ENCODE measurements around the gene RFPL4A.
"Not testable (repeated sequence)": the region's sequence is repeated elsewhere in the genome, so short reads cannot be mapped to it uniquely, and the experiment has no call there.

RFPL4A gene

DNA sequence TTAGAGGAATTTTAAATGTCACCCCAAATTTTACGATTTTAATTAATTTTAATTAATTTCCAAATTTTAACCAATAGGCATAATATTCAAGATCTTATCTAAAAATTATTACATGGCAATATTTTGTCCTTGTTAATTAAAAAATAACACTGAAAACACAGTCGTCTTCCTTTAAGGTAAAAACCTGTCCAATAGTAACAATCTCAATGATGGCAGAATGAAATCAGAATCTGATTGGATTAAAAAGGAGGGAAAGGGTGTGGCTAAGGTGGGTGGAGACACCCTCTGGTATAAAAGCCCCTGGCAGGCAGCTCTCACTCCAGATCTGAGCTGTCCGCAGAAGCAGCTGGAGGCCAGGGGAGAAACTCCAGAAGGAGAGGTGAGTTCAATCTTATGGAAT lies at the start of gene RFPL4A:
Gene RFPL4A (plus strand): TSS at position 301 of the 400 bp plus-strand sequence. CDS start 2,704 bp downstream, outside the sequence.
- DNase-seq (ENCODE audit: low spot score); in situ Hi-C loops (cut with MboI; ENCODE audit: low pct_unique_long_range_greater_than_20kb, low sequenced_read_pairs, unreplicated experiment): not testable (repeated sequence)

DNA sequence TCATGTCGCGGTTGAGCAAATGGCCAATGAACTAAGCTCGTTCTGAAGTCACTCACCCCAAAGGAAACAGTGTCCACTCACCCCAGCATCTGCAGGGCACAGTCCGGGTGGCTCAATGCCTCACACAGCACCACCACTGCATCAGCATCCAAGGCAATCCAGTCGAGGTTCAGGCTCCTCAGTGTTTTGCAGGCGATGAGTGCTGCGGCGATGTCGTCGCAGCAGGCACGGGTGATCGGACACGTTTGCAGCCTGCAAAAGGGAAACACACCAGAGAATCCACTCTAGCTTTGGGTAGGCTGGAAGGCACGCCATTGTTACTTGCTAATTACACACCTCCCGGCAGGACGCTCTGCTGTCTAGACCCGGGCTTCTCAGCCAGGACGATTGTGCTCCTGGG lies 47.2 kb upstream of the RFPL4A start:
- TF ChIP-seq, protein P1, sequence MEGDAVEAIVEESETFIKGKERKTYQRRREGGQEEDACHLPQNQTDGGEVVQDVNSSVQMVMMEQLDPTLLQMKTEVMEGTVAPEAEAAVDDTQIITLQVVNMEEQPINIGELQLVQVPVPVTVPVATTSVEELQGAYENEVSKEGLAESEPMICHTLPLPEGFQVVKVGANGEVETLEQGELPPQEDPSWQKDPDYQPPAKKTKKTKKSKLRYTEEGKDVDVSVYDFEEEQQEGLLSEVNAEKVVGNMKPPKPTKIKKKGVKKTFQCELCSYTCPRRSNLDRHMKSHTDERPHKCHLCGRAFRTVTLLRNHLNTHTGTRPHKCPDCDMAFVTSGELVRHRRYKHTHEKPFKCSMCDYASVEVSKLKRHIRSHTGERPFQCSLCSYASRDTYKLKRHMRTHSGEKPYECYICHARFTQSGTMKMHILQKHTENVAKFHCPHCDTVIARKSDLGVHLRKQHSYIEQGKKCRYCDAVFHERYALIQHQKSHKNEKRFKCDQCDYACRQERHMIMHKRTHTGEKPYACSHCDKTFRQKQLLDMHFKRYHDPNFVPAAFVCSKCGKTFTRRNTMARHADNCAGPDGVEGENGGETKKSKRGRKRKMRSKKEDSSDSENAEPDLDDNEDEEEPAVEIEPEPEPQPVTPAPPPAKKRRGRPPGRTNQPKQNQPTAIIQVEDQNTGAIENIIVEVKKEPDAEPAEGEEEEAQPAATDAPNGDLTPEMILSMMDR (IDR thresholded peaks at IDR 0.05; ENCODE audit: extremely low read depth, insufficient read depth, missing control alignments) = no peak
- no peak for DNase-seq (ENCODE audit: low spot score)
- in situ Hi-C loops (cut with MboI; ENCODE audit: low pct_unique_long_range_greater_than_20kb, low sequenced_read_pairs, unreplicated experiment) = no loop called here

DNA sequence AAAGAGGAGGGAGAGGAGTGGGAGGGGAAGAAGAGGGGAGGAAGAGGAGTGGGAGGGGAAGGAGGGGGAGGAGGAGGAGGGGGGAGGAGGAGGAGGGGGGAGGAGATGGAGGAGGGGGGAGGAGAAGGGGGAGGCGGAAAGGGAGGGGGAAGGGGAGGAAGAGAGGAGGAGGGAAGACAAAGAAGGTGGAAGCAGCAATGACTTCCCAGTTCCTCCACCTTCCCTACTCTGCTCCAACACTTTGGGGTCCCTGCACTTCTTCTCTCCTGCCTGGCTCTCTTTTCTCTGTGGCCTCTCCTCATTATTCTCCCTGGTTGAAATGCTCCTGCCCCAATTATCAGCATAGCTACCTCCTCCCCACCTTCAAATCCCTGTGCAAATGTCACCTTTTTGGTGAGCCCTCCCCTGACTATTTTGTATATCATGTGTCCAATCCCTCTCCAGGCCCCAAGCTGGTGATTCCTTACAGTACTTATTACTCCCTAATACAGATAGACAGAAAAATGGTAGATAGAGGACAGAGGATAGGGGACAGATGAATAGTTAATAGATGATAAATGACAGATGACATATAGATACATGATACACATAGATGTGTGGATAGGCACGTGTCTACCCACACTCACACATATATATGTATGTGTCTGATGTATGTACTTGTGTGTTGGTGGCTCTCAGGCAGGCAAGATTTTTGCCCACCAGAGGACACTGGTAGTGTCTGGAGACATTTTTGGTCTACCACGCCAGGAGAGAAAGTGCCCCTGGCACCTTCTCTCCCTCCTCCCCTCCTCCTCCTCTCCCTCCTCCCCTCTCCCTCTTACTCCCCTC lies 45.9 kb upstream of the RFPL4A start:
- DNase-seq (ENCODE audit: low spot score) = no peak
- TF ChIP-seq, protein P1 (IDR thresholded peaks at IDR 0.05; ENCODE audit: extremely low read depth, insufficient read depth, missing control alignments) = no peak
- in situ Hi-C loops (cut with MboI; ENCODE audit: low pct_unique_long_range_greater_than_20kb, low sequenced_read_pairs, unreplicated experiment) = no loop called here

DNA sequence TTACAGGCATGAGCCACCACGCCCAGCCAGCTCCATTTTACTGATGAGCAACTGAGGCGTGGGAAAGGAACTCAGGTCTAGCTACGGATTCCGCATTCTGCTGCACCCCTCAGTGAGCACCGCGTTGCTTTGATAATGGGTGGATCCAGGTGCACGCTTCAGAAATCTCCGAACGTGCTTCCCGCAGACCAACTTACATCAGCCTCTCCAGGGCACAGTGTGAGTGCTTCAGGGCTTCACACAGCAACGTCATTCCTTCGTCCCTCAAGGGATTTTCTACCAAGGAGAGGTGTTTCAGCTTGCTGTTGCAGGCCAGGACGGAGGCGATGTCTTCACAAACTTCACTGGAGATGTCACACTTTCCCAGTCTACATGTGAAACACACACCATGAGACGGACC lies 42.4 kb upstream of the RFPL4A start:
- TF ChIP-seq, protein P1 (IDR thresholded peaks at IDR 0.05; ENCODE audit: extremely low read depth, insufficient read depth, missing control alignments) = no peak
- no peak for DNase-seq (ENCODE audit: low spot score)
- in situ Hi-C loops (cut with MboI; ENCODE audit: low pct_unique_long_range_greater_than_20kb, low sequenced_read_pairs, unreplicated experiment) = no loop called here

DNA sequence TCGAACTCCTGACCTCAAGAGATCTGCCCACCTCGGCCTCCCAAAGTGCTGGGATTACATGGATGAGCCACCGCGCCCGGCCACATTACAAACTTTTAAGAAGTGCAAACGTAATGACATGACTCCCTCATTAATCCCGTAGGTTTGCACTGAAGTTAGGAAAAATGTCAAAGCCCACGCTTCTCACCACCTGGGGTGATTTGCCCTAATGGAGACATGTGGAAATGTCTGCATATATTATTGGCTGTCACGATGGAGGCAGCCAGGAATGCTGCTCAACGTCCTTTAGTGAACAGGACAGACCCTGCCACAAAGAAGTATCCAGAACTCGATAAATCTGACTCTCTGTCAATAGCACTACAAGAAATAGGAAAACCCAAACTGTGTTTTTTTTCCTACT lies 41.6 kb upstream of the RFPL4A start:
- no peak for DNase-seq (ENCODE audit: low spot score)
- TF ChIP-seq, protein P1 (IDR thresholded peaks at IDR 0.05; ENCODE audit: extremely low read depth, insufficient read depth, missing control alignments) = no peak
- in situ Hi-C loops (cut with MboI; ENCODE audit: low pct_unique_long_range_greater_than_20kb, low sequenced_read_pairs, unreplicated experiment) = no loop called here

DNA sequence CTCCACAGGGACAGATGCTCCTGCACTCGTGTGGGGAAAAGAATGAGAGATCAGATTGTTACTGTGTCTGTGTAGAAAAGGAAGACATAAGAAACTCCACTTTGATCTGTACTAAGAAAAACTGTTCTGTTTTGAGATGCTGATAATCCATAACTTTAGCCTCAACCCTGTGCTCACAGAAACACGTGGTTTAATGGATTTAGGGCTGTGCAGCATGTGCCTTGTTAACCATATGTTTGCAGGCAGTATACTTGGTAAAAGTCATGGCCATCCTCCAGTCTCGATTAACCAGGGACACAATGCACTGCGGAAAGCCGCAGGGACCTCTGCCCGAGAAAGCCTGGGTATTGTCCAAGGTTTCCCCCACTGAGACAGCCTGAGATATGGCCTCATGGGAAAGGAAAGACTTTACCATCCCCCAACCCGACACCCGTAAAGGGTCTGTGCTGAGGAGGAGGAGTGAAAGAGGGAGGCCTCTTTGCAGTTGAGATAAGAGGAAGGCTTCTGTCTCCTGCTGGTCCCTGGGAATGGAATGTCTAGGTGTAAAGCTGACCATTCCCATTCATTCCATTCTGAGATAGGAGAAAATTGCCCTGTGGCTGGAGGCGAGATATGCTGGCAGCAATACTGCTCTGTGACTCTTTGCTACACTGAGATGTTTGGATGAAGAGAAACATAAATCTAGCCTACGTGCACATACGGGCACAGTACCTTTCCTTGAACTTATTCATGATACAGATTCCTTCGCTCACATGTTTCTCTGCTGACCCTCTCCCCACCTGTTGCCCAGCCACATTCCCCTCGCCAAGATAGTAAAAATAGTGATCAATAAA lies 40.8 kb upstream of the RFPL4A start:
- in situ Hi-C loops (cut with MboI; ENCODE audit: low pct_unique_long_range_greater_than_20kb, low sequenced_read_pairs, unreplicated experiment); DNase-seq (ENCODE audit: low spot score): not testable (repeated sequence)

DNA sequence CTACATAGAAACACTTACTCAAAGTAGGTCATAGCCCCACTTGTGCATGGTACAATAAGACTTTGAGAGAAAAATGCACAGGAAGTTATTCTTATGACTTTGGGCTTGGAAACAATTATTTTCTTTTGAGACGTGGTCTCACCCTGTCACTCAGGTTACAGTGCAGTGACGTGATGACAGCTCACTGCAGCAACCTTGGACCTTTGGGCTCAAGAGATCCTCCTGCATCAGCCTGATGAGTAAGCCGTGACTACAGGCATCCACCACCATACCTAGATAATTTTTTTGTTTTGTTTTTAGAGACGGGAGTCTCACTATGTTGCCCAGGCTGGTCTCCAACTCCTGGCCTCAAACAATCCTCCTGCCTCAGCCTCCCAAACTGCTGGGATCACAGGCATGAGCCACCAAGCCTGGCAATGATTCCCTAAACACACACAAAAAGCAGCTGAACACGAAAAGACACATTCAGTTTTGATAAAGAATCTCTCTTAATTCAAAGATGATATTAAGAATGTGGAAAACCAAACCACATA lies 38.6 kb upstream of the RFPL4A start:
- DNase-seq (ENCODE audit: low spot score) = no peak
- TF ChIP-seq, protein P1 (IDR thresholded peaks at IDR 0.05; ENCODE audit: extremely low read depth, insufficient read depth, missing control alignments) = no peak
- in situ Hi-C loops (cut with MboI; ENCODE audit: low pct_unique_long_range_greater_than_20kb, low sequenced_read_pairs, unreplicated experiment) = no loop called here

Measured in GM13977 (cell line).